Nephron (organoid): ENCODE results near the gene TCOF1.

Experiments
- H3K27ac Mint-ChIP-seq, 3 experiments: 2 replicates each; pipeline ENCODE4 v1.8.0; 2020; ENCODE audit warnings: mixed read lengths in 3 of 3, mild to moderate bottlenecking in 2 of 3, moderate library complexity in 1 of 3
- H3K27me3 Mint-ChIP-seq: 2 replicates; pipeline ENCODE4 v1.8.0; 2021; ENCODE audit warnings: low read depth, mild to moderate bottlenecking, moderate library complexity, mixed read lengths
- H3K36me3 Mint-ChIP-seq: 2 replicates; pipeline ENCODE4 v1.8.0; 2020; ENCODE audit warnings: low read depth, mixed read lengths
- H3K4me1 Mint-ChIP-seq: 2 replicates; pipeline ENCODE4 v1.8.0; 2020; ENCODE audit warnings: mixed read lengths
- H3K4me3 Mint-ChIP-seq, 3 experiments: 2 replicates each; pipeline ENCODE4 v1.8.0; 2020; ENCODE audit warnings: mild to moderate bottlenecking in 3 of 3, mixed read lengths in 3 of 3, moderate library complexity in 2 of 3
- H3K9me3 Mint-ChIP-seq: 2 replicates; pipeline ENCODE4 v1.8.0; 2020; ENCODE audit warnings: mixed read lengths
- TF ChIP-seq, protein P1 (sequence below), 3 experiments: fragments of 200-600 bp; sonication (generic); IDR thresholded peaks; one replicate each; pipeline ENCODE4 v1.5.0; 2021; ENCODE audit warnings: antibody characterized with exemption in 3 of 3; ENCODE audit not compliant: unreplicated experiment in 3 of 3

TCOF1 gene

DNA sequence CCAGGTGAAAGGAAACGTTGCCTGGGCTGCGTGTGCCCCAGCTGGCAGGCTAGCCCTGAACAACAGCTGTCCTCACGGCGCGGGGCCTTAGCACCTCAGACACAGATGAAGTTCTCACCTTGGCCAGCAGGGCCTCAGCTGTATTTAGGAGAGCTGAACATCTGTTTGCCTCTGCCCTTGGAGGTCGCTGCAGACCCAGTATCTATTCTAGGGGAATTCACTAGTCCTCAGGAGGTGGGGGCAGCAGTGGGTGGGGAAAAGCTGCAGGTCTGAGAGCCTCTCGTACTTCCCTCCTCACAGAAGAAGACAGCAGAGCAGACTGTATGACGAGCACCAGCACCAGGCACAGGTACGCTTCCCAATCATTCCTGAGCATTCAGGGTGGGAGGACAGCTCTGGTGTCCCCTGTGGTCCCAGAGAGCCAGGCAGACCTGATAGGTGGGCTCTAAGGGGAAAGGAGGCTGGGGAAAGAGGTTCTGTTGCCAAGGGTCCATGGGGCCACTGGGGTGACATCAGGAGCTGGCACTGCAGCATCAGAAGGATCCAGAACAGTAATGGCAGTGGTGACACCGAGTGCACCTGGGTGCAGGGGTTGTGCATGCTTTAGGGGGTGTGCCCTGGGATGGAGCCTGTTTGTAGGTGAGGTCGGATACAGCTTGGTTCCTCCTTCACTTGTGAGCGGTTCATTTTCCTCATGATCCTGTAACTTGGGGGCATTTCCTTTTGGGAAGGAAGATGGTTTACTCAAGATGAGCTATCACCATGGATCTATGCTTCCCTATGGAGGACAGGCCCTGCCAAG is 41.4 kb downstream of the TCOF1 start:
- Mint-ChIP-seq H3K9me3 (no peaks in the 10 kb centered on the region), H3K36me3 (peaks cover 53% of the 10 kb centered on the region), H3K27ac (no peak overlapping the region)

DNA sequence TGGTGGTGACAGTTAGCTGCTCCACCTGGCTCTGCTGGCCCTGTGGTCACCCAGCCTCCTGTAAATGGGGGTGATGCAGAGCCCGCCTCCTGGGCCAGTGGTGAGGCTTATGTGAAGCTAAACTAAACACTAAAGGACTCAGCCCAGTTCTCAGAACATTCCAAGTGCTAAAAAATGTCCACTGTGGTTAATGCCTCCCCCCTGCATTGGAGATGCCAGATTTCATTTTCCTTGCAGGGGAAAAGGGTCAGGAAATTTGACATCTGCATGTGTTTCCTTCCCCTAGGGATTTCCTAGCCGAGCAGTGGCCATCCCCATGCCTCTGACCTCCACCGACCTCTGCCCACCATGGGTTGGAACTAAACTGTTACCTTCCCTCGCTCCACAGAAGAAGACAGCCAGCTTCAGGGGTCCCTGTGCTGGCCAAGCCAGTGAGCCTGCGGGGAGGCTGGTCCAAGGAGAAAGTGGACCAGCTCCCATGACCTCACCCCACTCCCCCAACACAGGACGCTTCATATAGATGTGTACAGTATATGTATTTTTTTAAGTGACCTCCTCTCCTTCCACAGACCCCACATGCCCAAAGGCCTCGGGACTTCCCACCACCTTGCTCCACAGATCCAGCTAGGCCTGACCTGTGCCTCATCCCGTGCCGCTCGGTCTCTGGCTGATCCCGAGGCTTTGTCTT is 42.2 kb downstream of the TCOF1 start:
- TF ChIP-seq, protein P1, sequence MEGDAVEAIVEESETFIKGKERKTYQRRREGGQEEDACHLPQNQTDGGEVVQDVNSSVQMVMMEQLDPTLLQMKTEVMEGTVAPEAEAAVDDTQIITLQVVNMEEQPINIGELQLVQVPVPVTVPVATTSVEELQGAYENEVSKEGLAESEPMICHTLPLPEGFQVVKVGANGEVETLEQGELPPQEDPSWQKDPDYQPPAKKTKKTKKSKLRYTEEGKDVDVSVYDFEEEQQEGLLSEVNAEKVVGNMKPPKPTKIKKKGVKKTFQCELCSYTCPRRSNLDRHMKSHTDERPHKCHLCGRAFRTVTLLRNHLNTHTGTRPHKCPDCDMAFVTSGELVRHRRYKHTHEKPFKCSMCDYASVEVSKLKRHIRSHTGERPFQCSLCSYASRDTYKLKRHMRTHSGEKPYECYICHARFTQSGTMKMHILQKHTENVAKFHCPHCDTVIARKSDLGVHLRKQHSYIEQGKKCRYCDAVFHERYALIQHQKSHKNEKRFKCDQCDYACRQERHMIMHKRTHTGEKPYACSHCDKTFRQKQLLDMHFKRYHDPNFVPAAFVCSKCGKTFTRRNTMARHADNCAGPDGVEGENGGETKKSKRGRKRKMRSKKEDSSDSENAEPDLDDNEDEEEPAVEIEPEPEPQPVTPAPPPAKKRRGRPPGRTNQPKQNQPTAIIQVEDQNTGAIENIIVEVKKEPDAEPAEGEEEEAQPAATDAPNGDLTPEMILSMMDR (IDR thresholded peaks at IDR 0.05; ENCODE audit: unreplicated experiment in 3 of 3): no peak
- no peaks in the 10 kb centered on the region for H3K27me3 Mint-ChIP-seq
- H3K4me1 Mint-ChIP-seq: no peaks in the 10 kb centered on the region
- H3K27ac Mint-ChIP-seq: no peak overlapping the region
- H3K4me3 Mint-ChIP-seq: no peak overlapping the region
- H3K36me3 Mint-ChIP-seq: peaks cover 53% of the 10 kb centered on the region
- no peaks in the 10 kb centered on the region for H3K9me3 Mint-ChIP-seq

More for the DNA sequence above, 41.4 kb downstream of the TCOF1 start:
- no peaks in the 10 kb centered on the region for H3K27me3 Mint-ChIP-seq
- TF ChIP-seq, protein P1 (IDR thresholded peaks at IDR 0.05; ENCODE audit: unreplicated experiment in 3 of 3): peak in 2 of 3 experiments; percentile 10 to 11
- no peak overlapping the region for H3K4me3 Mint-ChIP-seq
- no peaks in the 10 kb centered on the region for H3K4me1 Mint-ChIP-seq

DNA sequence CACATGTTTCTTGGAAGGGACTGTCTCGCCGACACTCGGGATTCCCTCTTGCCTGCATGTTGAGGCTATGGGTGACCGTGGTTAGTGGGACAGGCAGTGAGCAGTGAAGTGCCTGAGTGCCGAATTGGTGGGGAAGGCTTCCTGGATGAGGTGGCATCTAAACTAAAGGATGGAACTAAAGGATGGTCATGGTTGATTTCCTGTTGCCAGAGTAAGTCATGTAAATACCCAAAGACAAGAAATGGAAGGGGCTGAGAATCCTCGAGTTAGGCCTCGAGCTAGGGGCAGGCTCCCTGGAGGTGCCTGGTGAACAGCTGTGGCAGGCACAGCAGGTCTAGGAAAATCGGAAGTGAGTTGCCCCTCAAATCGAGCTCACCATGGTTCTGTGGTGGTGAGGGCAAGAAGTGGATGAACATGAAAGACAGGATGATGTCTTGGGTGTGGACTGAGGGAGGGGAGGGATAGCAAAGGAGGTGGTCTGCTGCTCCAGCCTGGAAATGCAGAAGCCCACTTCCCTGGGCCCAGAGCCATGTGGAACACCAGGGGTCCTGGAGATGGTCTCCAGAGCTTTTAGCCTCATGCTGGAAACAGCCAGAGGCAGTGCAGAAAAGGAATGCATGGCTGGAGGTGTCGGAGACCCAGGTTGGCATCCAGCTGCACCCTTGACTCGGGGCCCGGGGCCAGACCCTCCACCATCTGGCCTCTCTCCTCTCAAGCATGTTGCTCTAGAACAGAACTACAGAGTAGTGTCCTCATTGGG is 43.0 kb downstream of the TCOF1 start:
- H3K36me3 Mint-ChIP-seq: peaks cover 49% of the 10 kb centered on the region
- TF ChIP-seq, protein P1 (IDR thresholded peaks at IDR 0.05; ENCODE audit: unreplicated experiment in 3 of 3): no peak
- H3K27ac Mint-ChIP-seq: no peak overlapping the region
- no peaks in the 10 kb centered on the region for H3K4me1 Mint-ChIP-seq
- no peaks in the 10 kb centered on the region for H3K27me3 Mint-ChIP-seq
- no peak overlapping the region for H3K4me3 Mint-ChIP-seq
- H3K9me3 Mint-ChIP-seq: no peaks in the 10 kb centered on the region

DNA sequence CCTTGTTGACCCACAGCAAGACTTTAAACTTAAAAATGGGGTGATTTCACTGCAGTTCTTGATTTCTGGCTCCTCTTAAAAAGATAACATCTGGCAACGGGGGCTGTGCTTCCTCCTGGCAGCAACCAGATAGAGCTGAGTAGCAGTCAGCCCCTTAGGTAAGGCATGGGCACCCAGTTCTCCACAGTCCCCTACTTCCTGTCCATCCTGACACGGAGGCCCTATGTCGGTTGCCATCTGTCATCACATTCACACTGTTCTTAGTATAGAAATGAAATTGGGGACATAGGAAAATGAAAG is 43.5 kb downstream of the TCOF1 start:
- Mint-ChIP-seq H3K4me3 (no peak overlapping the region), H3K36me3 (peaks cover 44% of the 10 kb centered on the region), H3K9me3 (no peaks in the 10 kb centered on the region), H3K27me3 (no peaks in the 10 kb centered on the region), H3K27ac (peak overlapping the region in 2 of 3 experiments; percentile 34 to 59), H3K4me1 (no peaks in the 10 kb centered on the region)
- TF ChIP-seq, protein P1 (IDR thresholded peaks at IDR 0.05; ENCODE audit: unreplicated experiment in 3 of 3): no peak

DNA sequence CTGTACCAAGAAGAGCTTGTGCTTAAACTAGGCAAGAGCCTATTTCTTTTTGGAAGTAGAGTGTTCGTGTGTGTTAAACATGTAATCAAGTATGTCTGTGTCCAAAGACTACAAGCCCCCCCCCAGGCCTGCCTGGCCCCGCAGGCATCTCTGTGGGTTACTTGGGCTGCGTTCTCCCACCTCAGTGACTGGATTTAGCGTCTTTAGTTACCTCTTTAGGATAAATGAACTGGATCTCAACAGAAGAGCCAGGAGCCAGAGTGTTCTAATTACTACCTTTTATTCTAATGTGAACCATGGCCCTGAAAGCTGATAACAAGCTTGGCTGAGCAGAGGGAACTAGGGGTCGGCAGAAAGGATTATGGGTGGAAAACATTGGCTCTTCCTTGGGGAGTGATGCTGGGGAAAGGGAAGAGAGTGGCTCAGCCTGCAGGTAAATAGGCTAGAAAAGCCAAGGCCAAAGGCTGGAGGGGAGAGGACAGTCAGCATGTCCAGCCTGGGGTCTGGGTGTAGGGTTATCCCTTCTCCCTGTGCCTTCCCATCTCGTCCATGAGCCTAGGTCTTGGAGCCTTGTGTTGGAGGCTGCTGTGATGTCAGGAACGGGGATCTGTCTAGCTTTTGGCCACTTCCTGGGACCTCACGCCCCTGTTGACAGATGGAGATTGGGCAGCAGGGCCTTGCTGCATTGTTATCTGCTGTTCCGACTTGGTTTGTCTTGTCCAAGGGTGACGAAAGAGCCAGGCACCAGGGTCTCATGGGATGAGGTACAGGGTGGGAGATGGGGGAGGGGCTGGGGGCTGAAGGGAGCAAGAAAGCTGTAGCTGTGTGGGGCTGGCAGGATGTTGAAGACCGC is 44.1 kb downstream of the TCOF1 start:
- TF ChIP-seq, protein P1 (IDR thresholded peaks at IDR 0.05; ENCODE audit: unreplicated experiment in 3 of 3): no peak
- no peaks in the 10 kb centered on the region for H3K27me3 Mint-ChIP-seq
- no peaks in the 10 kb centered on the region for H3K9me3 Mint-ChIP-seq
- peak overlapping the region in 2 of 3 experiments; percentile 34 to 59 for H3K27ac Mint-ChIP-seq
- peaks cover 39% of the 10 kb centered on the region for H3K36me3 Mint-ChIP-seq
- H3K4me1 Mint-ChIP-seq: no peaks in the 10 kb centered on the region
- no peak overlapping the region for H3K4me3 Mint-ChIP-seq
